Measurements from ENCODE around the gene HOXB7.
A peak's percentile ranks its signal among the peaks of the same experiment; 100 is the strongest.

The HOXB7 gene

DNA sequence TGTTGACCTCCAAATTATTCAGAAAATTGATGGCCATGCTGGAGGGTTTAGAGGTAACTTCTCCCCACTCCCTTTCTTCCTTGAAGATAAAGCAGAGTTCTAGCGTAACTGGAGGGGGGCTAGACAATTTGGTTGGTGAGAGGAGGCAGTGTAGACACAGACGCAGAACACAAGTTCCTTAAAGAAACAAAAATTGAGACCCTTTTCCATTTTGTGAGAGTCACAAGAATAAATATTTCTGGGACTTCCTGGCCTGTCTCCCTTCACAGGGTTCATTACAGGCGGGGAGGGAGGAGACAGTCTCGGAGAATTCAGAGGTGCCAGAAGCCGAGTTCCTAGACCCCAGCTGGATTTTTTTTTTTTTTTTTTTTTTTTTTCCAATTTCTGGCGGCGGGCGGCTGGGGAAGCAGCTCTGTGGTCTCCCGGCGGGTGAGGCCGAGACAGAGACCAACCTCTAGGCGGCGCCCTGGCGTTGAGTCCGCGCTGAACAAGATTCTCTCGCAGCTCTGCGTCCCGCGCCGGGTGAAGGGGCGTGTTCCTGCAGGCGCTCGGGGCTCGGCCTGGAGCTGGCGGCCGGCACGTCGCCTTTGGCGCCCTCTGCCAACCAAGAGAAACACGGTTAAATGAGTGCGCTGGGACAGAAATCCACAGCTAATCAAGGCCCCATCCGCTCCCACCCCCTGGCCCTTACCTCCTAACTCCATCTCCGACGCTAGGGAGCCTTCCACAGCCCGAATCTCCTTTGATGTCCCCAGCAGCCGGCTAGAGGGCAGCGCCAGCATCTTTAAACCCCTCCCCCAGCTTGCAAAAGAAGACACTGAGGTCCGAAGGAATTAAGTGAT is 25.6 kb upstream of the HOXB7 start:
- DNase-seq (ENCODE audit: low spot score) = peak; percentile 54

DNA sequence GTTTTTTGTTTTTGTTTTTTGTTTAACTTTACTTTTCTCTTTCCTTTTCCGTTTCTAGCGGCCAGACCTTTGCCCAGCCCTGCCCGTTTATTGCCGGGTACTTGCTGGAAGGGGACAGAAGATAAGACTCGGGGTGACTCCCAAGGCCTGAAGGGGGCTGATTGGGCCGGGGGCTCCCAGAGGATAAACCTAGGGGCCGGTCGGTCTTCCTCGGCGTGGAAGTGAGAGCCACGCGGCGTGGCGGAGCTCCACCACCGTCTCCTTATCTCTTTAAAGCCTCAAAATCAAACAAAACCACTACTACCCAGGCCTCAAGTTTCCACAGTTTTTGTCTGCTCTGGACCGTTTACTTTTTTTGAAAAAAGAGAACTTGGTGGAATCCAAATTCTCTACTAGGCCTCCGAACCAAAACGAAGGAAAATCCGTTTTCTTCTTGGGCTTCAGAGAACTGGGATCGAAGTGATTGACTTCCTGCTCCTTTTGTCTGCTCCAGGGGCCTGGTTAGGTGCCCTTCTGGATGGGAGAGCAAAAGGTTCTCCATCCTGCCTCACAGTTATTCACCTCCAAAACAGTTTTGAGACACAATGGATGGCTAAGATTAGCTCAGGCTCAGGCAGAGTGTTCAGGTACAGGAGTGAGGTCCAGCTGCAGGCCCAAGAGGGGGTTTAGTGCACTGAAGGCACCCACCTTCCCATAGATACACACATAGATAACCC is 23.8 kb upstream of the HOXB7 start:
- DNase-seq (ENCODE audit: low spot score) = no peak

- DNase-seq (ENCODE audit: low spot score) = no peak
Measured at GRCh38 chr17:48633266-48633677, 22.5 kb upstream of the HOXB7 start.

DNA sequence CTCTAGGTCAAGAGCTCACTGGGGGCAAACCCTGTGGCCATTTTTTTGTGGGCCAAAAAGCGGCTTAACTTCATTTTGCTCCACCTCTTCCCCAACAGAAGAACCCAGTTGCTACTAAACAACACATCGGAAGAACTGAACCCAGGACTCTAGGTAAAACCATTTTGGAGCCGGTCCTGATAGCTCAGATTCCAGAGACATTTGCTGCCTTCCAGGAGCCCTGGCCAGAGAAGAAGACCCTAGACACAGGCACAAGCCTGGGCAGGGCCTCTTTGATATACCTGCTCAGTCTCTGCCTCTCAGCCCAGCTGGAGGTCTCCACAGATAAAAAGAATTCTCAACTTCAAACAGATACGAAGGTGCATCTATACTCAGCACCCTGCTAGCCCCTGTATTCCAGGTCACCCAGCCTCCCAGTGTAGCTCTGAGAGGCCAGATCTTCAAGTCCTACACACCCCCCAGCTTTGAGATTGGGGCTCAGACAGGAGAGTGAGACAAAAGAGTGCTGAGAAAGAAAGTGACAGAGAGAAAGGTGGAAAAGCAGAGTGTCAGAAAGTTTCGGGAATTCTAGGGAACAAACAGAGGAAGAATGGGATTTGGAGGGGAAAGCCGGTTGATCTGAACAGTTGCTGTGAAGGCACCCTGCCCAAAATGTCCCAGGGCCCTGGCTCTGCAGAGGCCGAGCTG is 21.9 kb upstream of the HOXB7 start:
- DNase-seq (ENCODE audit: low spot score) = no peak

- DNase-seq (ENCODE audit: low spot score) = no peak
Measured at GRCh38 chr17:48631693-48632578, 21.1 kb upstream of the HOXB7 start.

DNA sequence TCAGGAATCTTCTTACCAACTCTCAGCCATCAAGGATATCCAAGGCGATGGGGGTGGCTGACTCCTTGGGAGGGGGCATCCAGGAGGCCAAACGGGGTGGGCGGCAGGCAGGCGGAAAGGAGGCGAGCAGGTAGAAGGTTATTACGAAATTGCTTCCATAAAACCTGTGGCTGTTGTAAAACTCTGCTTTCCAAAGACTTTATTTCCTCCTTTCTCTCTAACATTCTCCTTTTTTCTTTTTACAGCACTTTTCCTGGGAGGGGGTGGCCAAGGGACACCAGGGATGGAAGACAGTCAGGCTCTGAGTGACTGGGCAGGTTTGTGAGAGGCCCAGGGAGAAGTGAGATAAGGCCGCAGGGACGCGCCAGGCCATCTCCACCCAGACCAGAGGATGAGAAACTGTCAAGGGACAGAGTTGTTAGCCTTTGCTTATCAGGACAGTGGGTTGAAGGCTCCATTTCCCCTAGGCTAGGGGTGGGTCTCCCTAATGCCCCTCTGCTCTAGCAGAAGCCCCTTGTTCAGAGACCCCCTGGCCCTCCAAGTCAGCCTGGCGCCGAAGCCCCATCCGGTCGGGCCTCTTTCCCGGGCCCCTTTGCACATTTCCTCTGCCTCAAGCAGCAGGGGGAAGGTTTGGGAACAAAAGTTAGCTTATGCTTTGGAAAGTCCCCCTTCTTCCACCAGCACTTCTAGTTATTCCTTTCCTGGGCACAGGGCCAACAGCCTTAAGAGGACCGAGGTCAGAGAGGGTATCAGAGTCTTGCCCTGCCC is 20.3 kb upstream of the HOXB7 start:
- no peak for DNase-seq (ENCODE audit: low spot score)

- DNase-seq (ENCODE audit: low spot score) = no peak
Measured at GRCh38 chr17:48630009-48630924, 19.4 kb upstream of the HOXB7 start.

DNA sequence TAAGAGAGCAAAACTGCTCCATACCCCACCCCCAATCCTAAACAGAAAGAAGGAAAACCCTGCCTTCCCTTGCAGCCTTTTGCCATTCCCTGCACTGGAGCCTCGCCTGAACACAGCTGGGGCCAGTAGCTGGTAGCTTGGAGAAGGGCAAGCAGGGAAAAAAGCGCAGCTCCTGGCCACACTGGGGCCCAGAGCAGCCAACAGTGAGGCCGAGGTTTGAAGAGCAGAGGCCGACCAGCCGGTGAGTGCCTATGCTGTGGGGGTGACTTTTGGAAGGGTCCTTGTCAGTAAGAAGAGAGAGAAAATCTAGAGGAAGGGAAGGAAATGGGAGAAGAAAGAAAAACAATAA is 18.6 kb upstream of the HOXB7 start:
- no peak for DNase-seq (ENCODE audit: low spot score)

DNA sequence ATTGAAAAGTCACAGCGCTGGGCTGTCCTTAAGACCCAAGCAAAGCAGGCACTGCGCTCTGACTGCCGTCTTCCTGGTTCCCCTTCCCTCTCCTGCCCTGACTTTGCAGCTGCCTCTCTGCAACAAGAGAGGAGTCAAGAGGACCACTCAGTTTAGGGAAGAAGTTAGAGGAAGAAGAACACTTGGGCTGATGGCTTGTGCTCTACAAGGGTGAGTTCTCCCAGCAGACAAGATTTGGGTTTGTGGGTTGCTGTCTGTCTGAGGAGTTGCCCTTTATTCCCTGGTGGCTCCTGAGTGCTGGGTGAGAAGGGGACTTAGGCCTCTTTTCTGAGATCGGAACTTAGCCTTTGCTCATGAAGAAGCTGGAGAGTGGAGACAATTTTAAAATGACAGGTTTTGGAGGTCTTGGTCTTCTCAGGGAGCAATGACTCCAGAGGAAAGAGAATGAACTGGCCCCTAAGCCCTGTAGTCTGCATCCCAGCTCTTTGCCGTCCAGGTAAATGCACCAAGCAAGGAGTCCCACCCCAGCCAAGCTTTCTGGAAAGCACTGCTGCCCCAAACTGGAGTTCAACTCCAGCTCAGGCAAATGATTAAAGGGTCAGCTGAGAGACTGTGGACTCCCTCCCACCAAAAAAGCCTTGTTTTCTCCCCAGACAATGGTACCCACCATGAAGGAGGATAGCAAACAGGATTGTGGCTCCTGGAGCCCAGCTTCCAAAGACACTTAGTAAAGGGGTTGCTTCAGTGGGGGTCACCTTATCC is 18.0 kb upstream of the HOXB7 start:
- no peak for DNase-seq (ENCODE audit: low spot score)

DNA sequence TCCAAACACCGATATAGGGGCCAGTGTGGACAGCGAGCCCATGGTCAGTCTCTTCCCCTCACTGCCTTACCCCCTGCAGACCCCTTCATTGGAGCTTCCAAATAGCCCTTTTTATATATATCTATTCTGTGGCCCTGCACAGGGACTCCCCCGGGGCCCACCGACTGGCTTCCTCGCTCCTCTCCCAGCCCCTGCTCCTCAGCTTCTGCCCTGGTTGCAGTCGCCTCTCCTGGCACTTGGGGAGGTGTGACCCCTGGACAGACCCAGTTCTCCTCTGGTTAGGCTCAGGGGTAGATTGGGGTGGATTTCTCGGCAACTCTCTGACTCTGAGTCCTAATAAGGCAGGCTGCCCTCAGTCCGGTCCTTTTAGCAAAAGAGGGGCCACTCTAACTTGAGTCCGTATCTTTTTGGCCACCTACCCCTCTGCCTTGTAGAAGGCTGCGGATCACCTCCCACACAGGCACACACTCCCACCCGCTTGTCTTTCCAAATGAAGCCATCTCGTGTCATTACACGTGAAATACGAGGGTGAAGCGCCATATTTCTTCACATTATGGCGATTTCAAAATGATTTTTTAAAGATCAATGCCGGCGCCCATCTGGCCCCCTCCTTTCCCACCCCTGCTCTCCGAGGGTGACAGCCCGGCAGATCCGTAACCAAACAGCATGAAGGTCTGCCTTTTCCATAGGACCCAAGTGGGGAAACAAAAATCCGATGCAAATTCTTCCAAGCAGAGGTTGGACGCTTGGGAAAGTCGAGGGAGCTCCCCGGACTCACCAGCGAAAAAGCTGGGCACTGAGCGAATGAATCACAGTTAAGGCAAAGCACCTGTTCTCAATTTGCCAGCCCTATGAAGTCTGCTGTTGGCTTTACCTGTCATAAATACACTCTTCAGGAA is 17.1 kb upstream of the HOXB7 start:
- no peak for DNase-seq (ENCODE audit: low spot score)

DNA sequence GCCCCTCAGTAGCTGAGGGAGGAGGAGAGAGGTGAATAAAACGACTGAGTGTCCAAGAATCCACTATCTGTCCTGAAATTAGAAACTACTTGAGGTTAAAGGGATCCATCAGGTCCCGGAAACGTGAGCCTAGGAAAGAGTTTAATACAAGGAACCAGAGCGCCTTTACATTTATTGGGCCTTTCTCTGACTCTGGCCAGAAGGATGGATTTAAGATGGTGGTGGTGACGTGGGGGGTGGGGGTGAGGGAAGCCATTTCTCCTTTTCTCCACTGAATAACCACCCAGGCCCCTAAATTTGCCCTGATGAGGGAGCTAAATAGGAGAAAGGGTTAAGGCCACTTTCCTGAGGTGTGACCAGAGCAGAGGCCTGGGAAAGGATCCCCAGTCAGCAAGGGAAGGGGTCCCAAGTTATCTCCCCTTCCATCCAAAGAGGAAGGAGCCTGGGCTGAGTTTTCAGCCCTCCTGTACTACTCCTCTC is 16.3 kb upstream of the HOXB7 start:
- no peak for DNase-seq (ENCODE audit: low spot score)

DNA sequence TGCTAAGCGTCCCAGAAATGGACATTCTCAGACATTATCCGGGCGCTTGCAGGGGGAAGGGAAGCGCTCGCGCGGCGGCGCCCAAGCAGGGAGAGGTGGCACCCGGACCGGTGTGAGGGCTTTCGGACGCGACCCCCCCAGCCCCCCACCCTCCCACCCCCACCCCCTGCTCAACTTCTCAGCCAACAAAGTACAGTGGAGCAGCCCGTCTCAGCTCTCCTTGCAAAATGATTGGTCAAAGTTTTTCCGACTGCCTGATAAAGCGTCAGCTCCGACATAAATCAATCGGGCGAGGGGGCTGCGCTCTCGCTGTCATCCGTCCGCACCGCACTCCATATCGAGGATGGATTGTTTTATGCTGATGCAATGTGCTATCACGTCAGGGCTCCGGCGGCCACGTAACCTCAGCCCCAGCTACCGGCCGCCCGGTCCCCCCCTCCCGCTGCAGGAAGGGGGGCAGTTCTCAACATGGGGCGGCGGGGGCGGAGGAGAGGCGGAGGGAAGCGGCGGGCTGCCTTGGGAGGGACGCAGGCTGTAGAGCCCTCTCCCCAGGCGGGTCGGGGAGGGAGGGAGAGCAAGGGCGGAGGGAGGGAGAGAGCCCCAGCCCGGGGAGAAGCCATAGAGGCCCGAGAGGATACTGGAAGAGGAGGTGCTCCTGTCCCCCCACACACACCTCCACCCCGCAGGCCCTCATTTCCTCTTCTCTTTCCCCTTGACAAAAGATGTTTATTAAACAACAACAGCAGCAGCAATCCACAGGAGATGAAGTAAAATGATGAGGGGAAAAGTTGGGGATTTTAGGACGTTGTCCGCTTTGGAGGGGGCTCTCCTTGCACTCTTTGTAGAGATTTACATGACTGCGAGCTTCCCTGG is 15.7 kb upstream of the HOXB7 start, which contains the start of gene HOXB9:
Gene HOXB9, minus strand, starts transcription at position 114 of the 873 bp plus-strand sequence. Its CDS starts 89 bp downstream, at position 25.
- DNase-seq (ENCODE audit: low spot score) = no peak

- DNase-seq (ENCODE audit: low spot score) = no peak
Measured at GRCh38 chr17:48625495-48626244, 14.9 kb upstream of the HOXB7 start.

GRCh38 chr17:48624544-48625494 is 14.0 kb upstream of the HOXB7 start:
- DNase-seq (ENCODE audit: low spot score) = peak; percentile 61

GRCh38 chr17:48624118-48624517 is 13.3 kb upstream of the HOXB7 start:
- DNase-seq (ENCODE audit: low spot score) = no peak

All from hepatic stellate cell (primary cell).